ENCODE results near the gene SUSD5.
A peak's percentile ranks its signal among the peaks of the same experiment; 100 is the strongest.
"Not testable (repeated sequence)": the region's sequence is repeated elsewhere in the genome, so short reads cannot be mapped to it uniquely, and the experiment has no call there.

The SUSD5 gene

DNA sequence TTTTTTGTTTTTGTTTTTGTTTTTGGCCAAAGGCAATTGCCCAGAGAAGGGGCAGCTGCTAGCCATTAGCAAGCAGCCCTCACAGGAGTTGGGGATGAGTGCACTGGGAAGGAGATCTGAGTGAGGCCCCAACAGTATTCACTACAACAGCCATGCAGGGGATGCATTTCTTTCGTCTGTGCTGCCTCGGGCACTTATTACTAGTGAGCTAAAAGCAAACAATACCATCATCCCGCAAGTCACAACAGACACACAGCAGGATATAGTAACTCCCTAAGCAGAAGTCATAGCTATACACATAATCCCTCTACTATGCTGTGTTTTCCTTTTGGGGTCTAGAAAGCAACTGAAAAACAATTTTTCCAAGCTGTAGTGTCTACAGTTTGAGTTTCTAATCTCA is 77.6 kb downstream of the SUSD5 start:
- Histone ChIP-seq H3K4me1 (ENCODE audit: control insufficient read depth, insufficient read depth, low read length) (no peaks in the 10 kb centered on the region; the same call in 1 of the 2 replicates), H3K36me3 (ENCODE audit: control insufficient read depth, insufficient read depth, low read length) (peaks cover 14% of the 10 kb centered on the region; the same call in 1 of the 2 replicates), H3K9me3 (ENCODE audit: control insufficient read depth, insufficient read depth, low read length) (no peaks in the 10 kb centered on the region), H3K27me3 (ENCODE audit: control insufficient read depth, insufficient read depth, low read length) (no peaks in the 10 kb centered on the region), H3K4me3 (ENCODE audit: low read length) (no peak overlapping the region), H3K27ac (ENCODE audit: low read length) (no peak overlapping the region)
- no peak for DNase-seq (ENCODE audit: low read depth, low spot score)
- WGBS (ENCODE audit: insufficient coverage, insufficient read length): no CpG with 5 or more reads among the region's 3 CpGs

DNA sequence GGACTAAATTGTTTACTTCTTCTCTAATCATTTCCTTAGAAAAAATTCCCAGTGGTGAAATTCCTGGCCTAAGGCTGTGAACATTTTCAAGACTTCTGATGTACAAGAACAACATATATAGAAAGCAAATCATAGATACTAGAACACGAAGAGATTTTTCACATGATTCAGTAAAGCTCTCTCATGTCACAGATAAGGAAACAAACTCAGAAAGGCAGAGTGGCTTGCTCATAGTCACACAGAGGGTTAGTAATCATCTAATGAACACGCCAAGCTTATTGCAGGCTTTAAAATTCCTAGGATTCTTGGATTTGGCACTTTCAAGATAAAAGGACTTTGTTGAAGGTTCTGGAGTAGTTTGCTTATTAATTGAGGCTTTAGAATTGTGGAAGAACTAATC is 78.6 kb downstream of the SUSD5 start:
- Histone ChIP-seq H3K4me1 (ENCODE audit: control insufficient read depth, insufficient read depth, low read length) (no peaks in the 10 kb centered on the region; the same call in 1 of the 2 replicates), H3K9me3 (ENCODE audit: control insufficient read depth, insufficient read depth, low read length) (no peaks in the 10 kb centered on the region), H3K36me3 (ENCODE audit: control insufficient read depth, insufficient read depth, low read length) (peaks cover 9% of the 10 kb centered on the region; the same call in 1 of the 2 replicates), H3K27me3 (ENCODE audit: control insufficient read depth, insufficient read depth, low read length) (no peaks in the 10 kb centered on the region), H3K27ac (ENCODE audit: low read length) (no peak overlapping the region), H3K4me3 (ENCODE audit: low read length) (no peak overlapping the region)
- no peak for DNase-seq (ENCODE audit: low read depth, low spot score)
- WGBS (ENCODE audit: insufficient coverage, insufficient read length): no CpG with 5 or more reads among the region's 2 CpGs

DNA sequence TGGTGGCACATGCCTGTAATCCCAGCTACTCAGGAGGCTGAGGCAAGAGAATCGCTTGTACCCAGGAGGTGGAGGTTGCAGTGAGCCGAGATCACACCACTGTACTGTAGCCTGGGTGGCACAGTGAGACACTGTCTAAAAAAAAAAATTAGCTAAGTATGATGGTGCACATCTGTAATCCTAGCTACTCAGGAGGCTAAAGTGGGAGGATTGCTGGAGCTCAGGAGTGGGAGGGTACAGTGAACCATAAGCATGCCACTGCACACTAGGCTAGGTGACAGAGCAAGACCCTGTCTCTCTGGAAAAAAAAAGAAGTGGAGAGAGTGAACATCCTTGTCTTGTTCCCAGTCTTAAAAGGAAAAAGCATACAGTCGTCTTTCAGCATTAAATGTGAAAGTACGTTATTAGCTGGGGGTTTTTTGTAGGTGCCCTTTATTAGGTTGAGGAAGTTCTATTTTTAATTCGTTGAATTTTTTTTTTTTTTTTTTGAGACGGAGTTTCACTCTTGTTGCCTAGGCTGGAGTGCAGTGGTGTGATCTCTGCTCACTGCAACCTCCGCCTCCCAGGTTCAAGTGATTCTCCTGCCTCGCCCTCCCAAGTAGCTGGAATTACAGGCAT is 79.5 kb downstream of the SUSD5 start:
- peaks cover 11% of the 10 kb centered on the region; the same call in 1 of the 2 replicates for H3K36me3 ChIP-seq (ENCODE audit: control insufficient read depth, insufficient read depth, low read length)
- 100% methylated on average over 2 of the region's 8 CpGs for WGBS (ENCODE audit: insufficient coverage, insufficient read length)
- not testable (repeated sequence) for DNase-seq (ENCODE audit: low read depth, low spot score); H3K4me3 ChIP-seq (ENCODE audit: low read length); H3K9me3 ChIP-seq (ENCODE audit: control insufficient read depth, insufficient read depth, low read length); H3K4me1 ChIP-seq (ENCODE audit: control insufficient read depth, insufficient read depth, low read length); H3K27me3 ChIP-seq (ENCODE audit: control insufficient read depth, insufficient read depth, low read length); H3K27ac ChIP-seq (ENCODE audit: low read length)

DNA sequence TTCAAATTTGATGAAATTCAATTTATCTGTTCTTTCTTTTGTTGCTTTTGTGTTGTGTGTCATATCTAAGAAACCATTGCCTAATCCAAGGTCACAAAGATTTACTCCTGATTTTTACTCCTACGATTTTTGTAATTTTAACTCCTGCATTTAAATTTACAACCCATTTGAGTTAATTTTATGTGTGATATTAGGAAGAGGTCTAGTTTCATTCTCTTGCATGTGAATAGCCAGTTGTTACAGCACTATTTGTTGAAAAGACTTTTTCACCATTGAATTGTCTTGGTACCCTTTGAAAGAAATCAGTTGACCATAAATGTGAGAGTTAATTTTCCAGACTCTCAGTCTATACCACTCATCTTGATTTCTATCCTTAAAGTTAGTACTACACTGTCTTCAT is 80.9 kb downstream of the SUSD5 start:
- no peaks in the 10 kb centered on the region for H3K27me3 ChIP-seq (ENCODE audit: control insufficient read depth, insufficient read depth, low read length)
- no peak for DNase-seq (ENCODE audit: low read depth, low spot score)
- H3K36me3 ChIP-seq (ENCODE audit: control insufficient read depth, insufficient read depth, low read length): peaks cover 13% of the 10 kb centered on the region; the same call in 1 of the 2 replicates
- H3K27ac ChIP-seq (ENCODE audit: low read length): no peak overlapping the region
- no peaks in the 10 kb centered on the region for H3K9me3 ChIP-seq (ENCODE audit: control insufficient read depth, insufficient read depth, low read length)
- no CpG with 5 or more reads among the region's 1 CpG for WGBS (ENCODE audit: insufficient coverage, insufficient read length)
- no peak overlapping the region for H3K4me3 ChIP-seq (ENCODE audit: low read length)
- no peaks in the 10 kb centered on the region; the same call in 1 of the 2 replicates for H3K4me1 ChIP-seq (ENCODE audit: control insufficient read depth, insufficient read depth, low read length)

DNA sequence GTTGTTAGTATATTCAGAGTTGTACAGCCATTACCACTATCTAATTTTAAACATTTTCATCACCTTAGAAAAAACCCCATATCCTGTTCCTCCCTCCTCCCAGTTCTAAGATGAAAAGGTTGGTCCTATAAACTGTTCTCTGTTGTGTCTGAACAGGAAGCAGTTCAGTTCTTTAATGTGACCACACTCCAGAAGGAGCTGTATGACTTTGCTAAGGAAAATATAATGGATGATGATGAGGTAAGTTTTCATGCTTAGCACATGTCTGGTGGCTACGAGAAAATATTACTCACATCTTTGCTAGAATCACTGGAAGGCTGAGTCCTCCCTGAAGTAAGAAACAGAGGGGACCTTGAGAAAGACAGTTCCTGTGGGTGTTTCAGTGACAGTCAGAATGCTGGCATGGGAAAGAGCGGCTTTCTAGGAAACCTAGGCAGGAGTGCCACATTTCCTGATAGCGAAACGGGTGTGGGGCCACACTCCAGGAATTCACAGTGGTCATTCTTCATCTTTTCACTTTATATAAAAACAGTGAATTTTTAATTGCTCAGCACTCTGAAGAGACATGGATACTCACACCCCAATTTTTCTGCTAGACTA is 84.5 kb downstream of the SUSD5 start:
- Histone ChIP-seq H3K9me3 (ENCODE audit: control insufficient read depth, insufficient read depth, low read length) (no peaks in the 10 kb centered on the region), H3K4me1 (ENCODE audit: control insufficient read depth, insufficient read depth, low read length) (peaks cover 5% of the 10 kb centered on the region; the same call in 1 of the 2 replicates), H3K27ac (ENCODE audit: low read length) (no peak overlapping the region), H3K27me3 (ENCODE audit: control insufficient read depth, insufficient read depth, low read length) (no peaks in the 10 kb centered on the region), H3K36me3 (ENCODE audit: control insufficient read depth, insufficient read depth, low read length) (peaks cover 10% of the 10 kb centered on the region; the same call in 1 of the 2 replicates), H3K4me3 (ENCODE audit: low read length) (no peak overlapping the region)
- DNase-seq (ENCODE audit: low read depth, low spot score): no peak
- no CpG with 5 or more reads among the region's 4 CpGs for WGBS (ENCODE audit: insufficient coverage, insufficient read length)

DNA sequence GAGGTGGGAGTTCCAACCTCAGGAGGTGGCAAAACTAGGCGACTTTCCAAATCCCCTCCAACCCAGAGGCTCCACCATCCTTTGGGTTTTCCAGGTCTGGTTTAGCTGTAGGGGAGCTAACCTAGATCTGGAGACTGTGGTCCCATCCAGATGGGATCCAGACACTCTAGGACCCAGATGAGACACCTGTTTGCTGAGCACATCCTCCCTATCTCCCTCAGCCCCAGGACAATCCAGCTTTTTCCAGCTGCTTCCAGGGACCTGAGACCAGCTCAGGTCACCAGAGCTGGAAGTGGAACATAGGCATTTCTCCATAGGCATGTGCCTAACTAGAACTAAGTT is 86.6 kb downstream of the SUSD5 start:
- H3K27me3 ChIP-seq (ENCODE audit: control insufficient read depth, insufficient read depth, low read length): no peaks in the 10 kb centered on the region
- peaks cover 5% of the 10 kb centered on the region; the same call in 1 of the 2 replicates for H3K4me1 ChIP-seq (ENCODE audit: control insufficient read depth, insufficient read depth, low read length)
- no peaks in the 10 kb centered on the region for H3K9me3 ChIP-seq (ENCODE audit: control insufficient read depth, insufficient read depth, low read length)
- no peak overlapping the region for H3K27ac ChIP-seq (ENCODE audit: low read length)
- H3K4me3 ChIP-seq (ENCODE audit: low read length): no peak overlapping the region
- WGBS (ENCODE audit: insufficient coverage, insufficient read length): no CpG with 5 or more reads among the region's 1 CpG
- no peak for DNase-seq (ENCODE audit: low read depth, low spot score)
- H3K36me3 ChIP-seq (ENCODE audit: control insufficient read depth, insufficient read depth, low read length): peaks cover 10% of the 10 kb centered on the region; the same call in 1 of the 2 replicates

DNA sequence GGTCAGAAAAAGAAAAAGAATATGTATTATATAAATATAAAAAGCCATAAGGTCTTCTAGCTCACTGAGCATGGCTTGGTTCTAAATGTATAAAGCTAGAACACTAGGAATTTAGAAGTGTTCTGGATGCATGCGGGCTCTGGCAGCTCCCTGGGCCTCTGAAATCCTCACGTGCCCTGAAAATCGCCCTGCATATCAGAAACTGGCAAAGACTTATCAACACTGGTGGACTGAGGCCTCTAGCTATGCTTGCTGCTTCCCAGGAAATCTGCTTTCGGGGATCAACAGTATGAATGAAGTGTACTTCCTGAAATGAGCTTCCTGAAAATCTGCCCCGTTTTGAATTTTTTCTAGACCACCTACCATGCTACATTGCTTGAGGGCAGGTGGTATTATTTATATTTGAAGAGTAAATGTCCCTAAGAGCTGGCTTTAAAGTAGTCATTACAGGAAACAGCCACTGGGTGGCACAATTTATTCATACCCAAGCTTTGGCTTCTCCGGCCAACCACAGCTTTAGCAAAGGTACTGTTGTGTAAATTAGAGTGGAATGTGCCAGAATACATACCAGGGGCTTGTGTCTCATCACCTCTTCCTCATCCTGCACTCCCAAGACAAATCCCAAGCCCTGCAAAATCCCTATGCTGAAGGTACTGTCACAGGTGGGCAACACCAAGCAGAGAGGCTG is 87.1 kb downstream of the SUSD5 start:
- peak; percentile 68 for DNase-seq (ENCODE audit: low read depth, low spot score)
- WGBS (ENCODE audit: insufficient coverage, insufficient read length): no CpG with 5 or more reads among the region's 6 CpGs
- Histone ChIP-seq H3K9me3 (ENCODE audit: control insufficient read depth, insufficient read depth, low read length) (no peaks in the 10 kb centered on the region), H3K27ac (ENCODE audit: low read length) (no peak overlapping the region), H3K4me1 (ENCODE audit: control insufficient read depth, insufficient read depth, low read length) (peaks cover 5% of the 10 kb centered on the region; the same call in 1 of the 2 replicates), H3K36me3 (ENCODE audit: control insufficient read depth, insufficient read depth, low read length) (peaks cover 8% of the 10 kb centered on the region; the same call in 1 of the 2 replicates), H3K4me3 (ENCODE audit: low read length) (no peak overlapping the region), H3K27me3 (ENCODE audit: control insufficient read depth, insufficient read depth, low read length) (no peaks in the 10 kb centered on the region)

DNA sequence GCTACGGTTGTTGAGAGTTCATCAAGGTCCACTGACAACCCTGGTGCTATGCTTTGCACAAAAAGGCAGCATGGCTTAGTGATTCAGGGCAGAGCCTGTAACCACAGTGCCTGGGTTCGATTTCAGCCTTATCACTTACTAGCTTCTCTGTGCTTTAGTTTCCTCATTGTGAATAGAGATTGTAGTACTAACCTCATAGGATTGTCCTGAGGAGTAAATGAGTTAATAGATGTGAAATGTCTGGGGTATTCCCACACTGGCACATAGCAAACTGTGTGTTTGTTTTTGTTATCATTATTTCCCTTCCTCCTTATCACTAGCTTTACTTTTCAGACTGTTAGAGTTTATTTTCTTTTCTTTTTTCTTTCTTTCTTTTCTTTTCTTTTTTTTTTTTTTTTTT is 88.5 kb downstream of the SUSD5 start:
- Histone ChIP-seq H3K4me3 (ENCODE audit: low read length) (no peak overlapping the region), H3K4me1 (ENCODE audit: control insufficient read depth, insufficient read depth, low read length) (peaks cover 5% of the 10 kb centered on the region; the same call in 1 of the 2 replicates), H3K27me3 (ENCODE audit: control insufficient read depth, insufficient read depth, low read length) (no peaks in the 10 kb centered on the region), H3K36me3 (ENCODE audit: control insufficient read depth, insufficient read depth, low read length) (peaks cover 7% of the 10 kb centered on the region; the same call in 1 of the 2 replicates), H3K9me3 (ENCODE audit: control insufficient read depth, insufficient read depth, low read length) (no peaks in the 10 kb centered on the region), H3K27ac (ENCODE audit: low read length) (no peak overlapping the region)
- DNase-seq (ENCODE audit: low read depth, low spot score): no peak
- no CpG with 5 or more reads among the region's 2 CpGs for WGBS (ENCODE audit: insufficient coverage, insufficient read length)

DNA sequence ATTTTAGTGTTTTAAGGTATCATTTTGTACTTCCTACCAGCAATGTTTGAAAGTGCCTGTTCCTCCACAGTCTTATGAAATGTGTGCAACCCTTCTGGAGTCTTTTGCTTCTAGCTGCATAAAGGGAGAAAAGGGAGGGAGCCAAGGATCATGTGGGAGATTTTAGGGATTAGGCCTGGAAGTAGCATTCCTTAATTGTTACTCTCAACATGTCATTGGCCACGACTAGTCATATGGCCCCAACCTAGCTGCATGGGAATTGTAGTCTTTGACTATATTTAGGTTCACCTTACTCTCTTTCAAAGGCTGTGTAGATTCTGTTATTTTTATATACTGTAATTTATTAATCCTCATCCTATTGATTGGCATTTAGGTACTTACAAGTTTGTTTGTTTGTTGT is 89.9 kb downstream of the SUSD5 start:
- no peak overlapping the region for H3K27ac ChIP-seq (ENCODE audit: low read length)
- peaks cover 5% of the 10 kb centered on the region; the same call in 1 of the 2 replicates for H3K4me1 ChIP-seq (ENCODE audit: control insufficient read depth, insufficient read depth, low read length)
- DNase-seq (ENCODE audit: low read depth, low spot score): no peak
- no peak overlapping the region for H3K4me3 ChIP-seq (ENCODE audit: low read length)
- H3K36me3 ChIP-seq (ENCODE audit: control insufficient read depth, insufficient read depth, low read length): peaks cover 3% of the 10 kb centered on the region; the same call in 1 of the 2 replicates
- no CpG with 5 or more reads among the region's 1 CpG for WGBS (ENCODE audit: insufficient coverage, insufficient read length)
- H3K27me3 ChIP-seq (ENCODE audit: control insufficient read depth, insufficient read depth, low read length): no peaks in the 10 kb centered on the region
- H3K9me3 ChIP-seq (ENCODE audit: control insufficient read depth, insufficient read depth, low read length): no peaks in the 10 kb centered on the region

DNA sequence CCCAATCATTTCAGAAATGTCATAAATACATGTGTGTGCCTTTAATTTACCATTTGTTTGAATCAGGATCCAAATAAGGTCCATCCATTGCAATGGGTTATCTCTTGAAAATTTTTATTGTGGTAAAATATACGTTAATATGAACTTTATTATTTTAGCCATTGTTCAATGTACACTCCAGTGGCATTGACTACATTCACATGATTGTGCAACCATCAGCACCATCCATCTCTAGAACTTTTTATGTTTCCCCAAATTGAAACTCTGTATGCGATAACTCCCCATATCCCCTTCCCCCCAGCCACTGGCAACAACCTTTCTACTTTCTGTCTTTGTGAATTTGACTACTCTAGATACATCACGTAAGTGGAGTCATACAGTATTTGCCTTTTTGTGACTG is 92.8 kb downstream of the SUSD5 start:
- Histone ChIP-seq H3K36me3 (ENCODE audit: control insufficient read depth, insufficient read depth, low read length) (peaks cover 3% of the 10 kb centered on the region; the same call in 1 of the 2 replicates), H3K27me3 (ENCODE audit: control insufficient read depth, insufficient read depth, low read length) (no peaks in the 10 kb centered on the region), H3K4me3 (ENCODE audit: low read length) (no peak overlapping the region), H3K27ac (ENCODE audit: low read length) (no peak overlapping the region), H3K4me1 (ENCODE audit: control insufficient read depth, insufficient read depth, low read length) (no peaks in the 10 kb centered on the region), H3K9me3 (ENCODE audit: control insufficient read depth, insufficient read depth, low read length) (no peaks in the 10 kb centered on the region)
- WGBS (ENCODE audit: insufficient coverage, insufficient read length): no CpG with 5 or more reads among the region's 3 CpGs
- no peak for DNase-seq (ENCODE audit: low read depth, low spot score)

Measured in iPS DF 6.9 (cell line).